OCI-LY7 (cell line): Measurements from ENCODE around the gene HIGD2B.

Source experiments
- EZH2phosphoT487 ChIP-seq: fragments of 200-600 bp; sonication (generic); IDR thresholded peaks from 2 replicates; pipeline ENCODE4 v1.6.1; 2018; ENCODE audit warnings: low read depth, borderline replicate concordance, mild to moderate bottlenecking, mixed run types, antibody characterized with exemption, low read length, moderate library complexity, mixed read lengths
- TF ChIP-seq, protein P1 (sequence below): fragments of 200-600 bp; sonication (generic); conservative IDR thresholded peaks from 2 replicates; pipeline ENCODE4 v1.5.1; 2014; ENCODE audit warnings: mild to moderate bottlenecking, antibody characterized with exemption, low read length, moderate library complexity, mixed read lengths

DNA sequence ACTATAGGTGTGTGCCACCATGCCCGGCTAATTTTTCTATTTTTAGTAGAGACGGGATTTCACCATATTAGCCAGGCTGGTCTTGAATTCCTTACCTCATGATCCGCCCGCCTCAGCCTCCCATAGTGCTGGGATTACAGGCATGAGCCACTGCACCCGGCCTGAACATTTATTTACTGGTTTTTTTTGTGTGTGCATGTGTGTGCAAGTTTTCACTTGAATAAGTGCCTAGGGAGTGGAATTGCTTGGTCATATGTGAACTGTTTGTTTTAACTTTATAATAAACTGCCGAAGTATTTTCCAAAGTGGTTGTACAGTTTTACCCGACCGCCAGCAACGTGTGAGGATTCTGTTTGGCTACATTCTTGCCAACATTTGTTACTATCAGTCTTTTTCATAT, 14.1 kb upstream of the HIGD2B start:
- no peak for TF ChIP-seq EZH2phosphoT487
- TF ChIP-seq, protein P1, sequence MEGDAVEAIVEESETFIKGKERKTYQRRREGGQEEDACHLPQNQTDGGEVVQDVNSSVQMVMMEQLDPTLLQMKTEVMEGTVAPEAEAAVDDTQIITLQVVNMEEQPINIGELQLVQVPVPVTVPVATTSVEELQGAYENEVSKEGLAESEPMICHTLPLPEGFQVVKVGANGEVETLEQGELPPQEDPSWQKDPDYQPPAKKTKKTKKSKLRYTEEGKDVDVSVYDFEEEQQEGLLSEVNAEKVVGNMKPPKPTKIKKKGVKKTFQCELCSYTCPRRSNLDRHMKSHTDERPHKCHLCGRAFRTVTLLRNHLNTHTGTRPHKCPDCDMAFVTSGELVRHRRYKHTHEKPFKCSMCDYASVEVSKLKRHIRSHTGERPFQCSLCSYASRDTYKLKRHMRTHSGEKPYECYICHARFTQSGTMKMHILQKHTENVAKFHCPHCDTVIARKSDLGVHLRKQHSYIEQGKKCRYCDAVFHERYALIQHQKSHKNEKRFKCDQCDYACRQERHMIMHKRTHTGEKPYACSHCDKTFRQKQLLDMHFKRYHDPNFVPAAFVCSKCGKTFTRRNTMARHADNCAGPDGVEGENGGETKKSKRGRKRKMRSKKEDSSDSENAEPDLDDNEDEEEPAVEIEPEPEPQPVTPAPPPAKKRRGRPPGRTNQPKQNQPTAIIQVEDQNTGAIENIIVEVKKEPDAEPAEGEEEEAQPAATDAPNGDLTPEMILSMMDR, result no peak
